Choroid plexus epithelial cell (primary cell): ENCODE measurements around the gene CCDC136.
A peak's percentile ranks its signal among the peaks of the same experiment; 100 is the strongest.

Experiments
- DNase-seq: peaks from one replicate; pipeline ENCODE4 v3.0.0-alpha.2; 2010; ENCODE audit warnings: low read depth
- H3K4me3 ChIP-seq: 2 replicates; pipeline ENCODE4 v1.5.1; 2011; ENCODE audit warnings: low read depth, mild to moderate bottlenecking, control low read depth, low read length, moderate library complexity
- TF ChIP-seq, protein P1 (sequence below): conservative IDR thresholded peaks from 2 replicates; pipeline ENCODE4 v1.5.1; 2011; ENCODE audit warnings: low read depth, mild to moderate bottlenecking, control low read depth, inconsistent platforms, low read length, moderate library complexity

Gene CCDC136

DNA sequence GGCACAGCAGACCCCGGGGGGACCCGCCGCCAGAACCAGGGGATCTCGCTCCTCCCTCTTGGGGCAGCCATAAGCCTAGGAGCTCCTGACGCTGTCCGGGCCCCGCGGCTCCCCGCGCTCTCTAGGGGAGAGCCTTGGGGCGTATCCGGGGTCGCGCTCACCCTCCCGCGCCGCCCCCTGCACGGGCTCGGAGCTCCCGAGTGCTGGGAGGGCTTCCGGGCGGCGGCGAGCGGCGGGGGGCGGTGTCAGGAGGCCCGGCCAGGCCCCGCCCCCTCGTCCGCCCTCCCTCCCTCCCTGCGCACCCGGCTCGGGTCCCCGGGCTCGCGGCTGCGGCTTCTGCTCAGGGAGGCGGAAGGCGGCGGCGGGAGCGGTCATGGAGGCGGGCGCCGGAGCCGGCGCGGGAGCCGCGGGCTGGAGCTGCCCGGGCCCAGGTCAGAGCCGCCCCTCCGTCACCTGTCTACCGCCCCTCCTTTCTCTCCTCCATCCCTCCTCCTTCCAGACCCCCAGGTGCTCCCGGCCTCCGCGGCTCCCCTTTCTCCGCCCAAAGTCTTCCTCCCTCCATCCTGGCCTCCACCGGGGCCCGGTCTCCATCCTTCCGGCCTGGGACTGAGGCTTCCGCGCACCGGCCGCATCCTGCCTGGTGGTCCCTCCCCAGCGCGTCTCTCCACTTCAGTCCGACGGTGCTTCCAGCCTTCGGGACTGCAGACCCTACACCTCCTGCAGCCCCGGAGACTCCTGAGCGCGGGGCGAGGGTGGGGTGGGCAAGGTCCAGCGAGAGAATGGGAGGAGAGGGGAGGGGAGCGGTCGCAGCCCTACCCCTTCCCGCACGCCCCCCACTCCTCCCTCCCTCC lies at the start of gene CCDC136:
TSS of gene CCDC136 (plus strand) at position 848 of the 851 bp plus-strand sequence. CDS start 444 bp downstream, outside the sequence.
- peak; percentile 38 for DNase-seq
- peak within 1 kb of the TSS; percentile 69 for H3K4me3 ChIP-seq
- TF ChIP-seq, protein P1, sequence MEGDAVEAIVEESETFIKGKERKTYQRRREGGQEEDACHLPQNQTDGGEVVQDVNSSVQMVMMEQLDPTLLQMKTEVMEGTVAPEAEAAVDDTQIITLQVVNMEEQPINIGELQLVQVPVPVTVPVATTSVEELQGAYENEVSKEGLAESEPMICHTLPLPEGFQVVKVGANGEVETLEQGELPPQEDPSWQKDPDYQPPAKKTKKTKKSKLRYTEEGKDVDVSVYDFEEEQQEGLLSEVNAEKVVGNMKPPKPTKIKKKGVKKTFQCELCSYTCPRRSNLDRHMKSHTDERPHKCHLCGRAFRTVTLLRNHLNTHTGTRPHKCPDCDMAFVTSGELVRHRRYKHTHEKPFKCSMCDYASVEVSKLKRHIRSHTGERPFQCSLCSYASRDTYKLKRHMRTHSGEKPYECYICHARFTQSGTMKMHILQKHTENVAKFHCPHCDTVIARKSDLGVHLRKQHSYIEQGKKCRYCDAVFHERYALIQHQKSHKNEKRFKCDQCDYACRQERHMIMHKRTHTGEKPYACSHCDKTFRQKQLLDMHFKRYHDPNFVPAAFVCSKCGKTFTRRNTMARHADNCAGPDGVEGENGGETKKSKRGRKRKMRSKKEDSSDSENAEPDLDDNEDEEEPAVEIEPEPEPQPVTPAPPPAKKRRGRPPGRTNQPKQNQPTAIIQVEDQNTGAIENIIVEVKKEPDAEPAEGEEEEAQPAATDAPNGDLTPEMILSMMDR: no peak

DNA sequence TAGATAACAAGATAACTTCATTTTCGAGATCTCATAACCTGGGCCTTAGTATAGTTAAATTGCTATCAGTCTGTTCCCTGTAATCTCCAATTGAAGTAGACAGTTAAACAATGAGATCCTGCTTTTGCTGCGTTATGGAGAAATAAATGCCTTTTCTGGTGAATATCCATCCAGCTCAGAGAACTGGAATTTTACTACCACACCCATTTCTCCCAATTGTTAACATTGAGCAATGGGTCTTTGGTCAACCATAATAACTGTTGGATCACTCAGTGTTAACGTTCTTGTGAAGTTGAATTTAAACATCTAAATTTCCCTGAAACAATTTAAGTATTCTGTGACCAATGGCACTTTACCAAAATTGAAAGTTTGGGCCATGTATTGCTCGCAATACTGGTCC lies 49.6 kb upstream of the CCDC136 start:
- peak; percentile 44 for DNase-seq
- H3K4me3 ChIP-seq: peak overlapping the region; percentile 0
- TF ChIP-seq, protein P1: no peak

DNA sequence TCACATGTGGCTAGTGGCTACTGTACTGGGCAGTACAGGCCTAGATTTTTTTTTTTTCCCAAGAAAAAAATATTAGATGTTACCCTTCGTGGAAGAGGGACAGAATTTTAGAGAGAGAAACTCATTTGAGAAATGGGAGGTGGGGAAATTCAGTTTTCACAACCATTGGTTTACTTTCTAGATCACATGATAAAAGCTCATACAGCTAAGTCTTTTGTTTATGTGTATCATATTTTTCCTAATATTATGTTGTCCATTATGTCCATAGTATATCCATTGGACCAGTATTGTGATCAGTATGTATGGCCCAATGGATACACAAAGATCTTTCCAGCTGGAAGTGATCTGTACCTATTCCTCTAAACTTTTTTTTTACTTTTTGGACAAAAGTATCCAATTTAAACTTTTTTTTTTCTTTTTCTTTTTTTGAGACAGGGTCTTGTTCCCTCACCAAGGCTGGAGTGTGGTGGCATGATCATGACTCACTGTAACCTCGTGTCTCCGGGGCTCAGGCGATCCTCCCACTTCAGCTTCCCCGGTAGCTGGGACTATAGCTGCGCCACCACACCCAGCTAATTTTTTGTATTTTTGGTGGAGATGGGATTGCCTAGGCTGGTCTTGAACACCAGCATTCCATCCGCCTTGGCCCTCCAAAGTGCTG lies 48.5 kb upstream of the CCDC136 start:
- DNase-seq: peak; percentile 54
- TF ChIP-seq, protein P1: no peak
- H3K4me3 ChIP-seq: no peak overlapping the region

DNA sequence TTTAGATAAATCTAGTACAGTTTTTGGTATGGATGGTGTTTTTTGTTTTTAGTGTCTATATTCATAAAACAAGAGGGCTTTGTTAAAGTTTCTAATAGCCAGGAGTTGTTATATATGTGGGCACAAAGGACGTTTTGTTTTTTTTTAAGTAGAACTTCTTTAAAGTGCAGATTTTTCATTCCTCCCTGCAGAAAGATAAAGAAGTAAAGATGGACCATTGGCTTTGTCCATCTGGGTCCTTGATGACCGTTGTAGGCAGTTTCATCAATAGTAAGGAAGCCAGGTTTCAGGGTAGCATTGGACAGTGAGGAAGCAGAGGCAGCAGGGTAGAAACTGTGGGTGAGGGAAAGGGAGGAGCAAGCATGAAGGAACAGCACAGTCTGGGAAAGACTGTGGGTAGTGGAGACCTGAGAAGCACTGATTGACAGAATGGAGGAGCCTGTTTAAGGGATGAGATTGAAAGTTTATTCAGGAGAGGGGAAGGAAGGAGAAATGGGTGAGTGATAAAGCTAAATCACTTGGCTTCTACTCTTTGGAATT lies 47.3 kb upstream of the CCDC136 start:
- no peak overlapping the region for H3K4me3 ChIP-seq
- no peak for DNase-seq
- TF ChIP-seq, protein P1: no peak

DNA sequence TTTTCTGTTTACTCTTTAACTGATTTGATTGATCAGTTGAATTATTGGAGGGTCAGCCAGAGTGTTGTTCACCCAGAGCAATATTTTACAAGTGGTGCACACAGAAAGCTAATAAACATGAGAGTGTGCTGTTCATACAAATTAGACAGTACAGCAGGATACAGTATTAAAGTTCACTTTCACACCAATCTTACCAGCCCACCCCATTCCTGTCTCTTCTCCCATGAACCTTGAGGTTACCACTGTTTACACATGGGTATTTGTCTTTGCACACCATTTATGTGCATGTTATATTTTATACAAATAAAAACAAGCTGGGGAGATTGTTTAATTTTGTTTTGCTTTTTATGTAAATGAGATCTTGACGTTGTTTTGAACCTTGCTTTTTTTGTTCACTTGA lies 46.1 kb upstream of the CCDC136 start:
- H3K4me3 ChIP-seq: no peak overlapping the region
- TF ChIP-seq, protein P1: no peak
- DNase-seq: no peak

DNA sequence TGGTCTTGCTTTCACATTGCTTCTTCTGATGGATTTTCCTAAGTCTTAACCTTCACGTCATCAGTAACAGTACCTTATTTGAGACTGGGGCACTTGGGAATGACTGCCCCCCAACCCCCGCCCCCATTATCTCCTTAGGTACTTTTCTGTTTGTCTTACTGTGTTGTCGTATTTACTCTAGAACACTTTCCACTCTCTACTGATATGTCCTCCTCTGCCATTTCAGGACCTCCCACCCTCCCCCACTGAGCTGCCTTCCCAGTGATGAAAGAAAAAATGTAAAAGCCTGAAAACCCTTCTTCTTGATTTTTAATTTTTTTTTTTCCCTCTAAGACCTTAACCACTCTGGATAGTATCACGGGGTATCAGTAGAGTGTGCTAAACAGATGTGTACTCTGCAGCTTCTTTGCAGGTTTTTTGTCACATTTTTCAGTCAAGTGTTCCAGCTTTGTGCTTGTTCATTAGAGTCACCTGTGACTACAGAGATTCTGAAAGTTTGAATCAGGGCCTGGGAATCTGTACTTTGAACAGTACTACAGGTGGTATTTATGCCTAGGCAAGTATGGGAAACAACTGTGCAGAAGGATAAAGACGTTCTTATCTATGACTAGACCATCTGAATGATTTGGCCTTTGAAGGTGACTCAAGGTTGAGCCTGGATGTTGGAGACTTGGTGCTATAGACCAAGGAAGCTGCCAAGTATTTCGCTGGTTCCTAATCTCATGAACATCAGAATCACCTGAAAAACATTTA lies 44.3 kb upstream of the CCDC136 start:
- TF ChIP-seq, protein P1: no peak
- H3K4me3 ChIP-seq: no peak overlapping the region
- DNase-seq: no peak
